Panc1 (cell line): ENCODE results near the gene MTHFD1L.

Source experiments
- POLR2AphosphoS5 ChIP-seq: IDR thresholded peaks from 2 replicates; pipeline ENCODE4 v1.6.1; 2012; ENCODE audit warnings: mild to moderate bottlenecking, low read depth, low read length, moderate library complexity
- TF ChIP-seq, protein P1 (sequence below): fragments of 450-650 bp; IDR thresholded peaks from 2 replicates; pipeline ENCODE4 v1.5.1; 2017; ENCODE audit warnings: mild to moderate bottlenecking

DNA sequence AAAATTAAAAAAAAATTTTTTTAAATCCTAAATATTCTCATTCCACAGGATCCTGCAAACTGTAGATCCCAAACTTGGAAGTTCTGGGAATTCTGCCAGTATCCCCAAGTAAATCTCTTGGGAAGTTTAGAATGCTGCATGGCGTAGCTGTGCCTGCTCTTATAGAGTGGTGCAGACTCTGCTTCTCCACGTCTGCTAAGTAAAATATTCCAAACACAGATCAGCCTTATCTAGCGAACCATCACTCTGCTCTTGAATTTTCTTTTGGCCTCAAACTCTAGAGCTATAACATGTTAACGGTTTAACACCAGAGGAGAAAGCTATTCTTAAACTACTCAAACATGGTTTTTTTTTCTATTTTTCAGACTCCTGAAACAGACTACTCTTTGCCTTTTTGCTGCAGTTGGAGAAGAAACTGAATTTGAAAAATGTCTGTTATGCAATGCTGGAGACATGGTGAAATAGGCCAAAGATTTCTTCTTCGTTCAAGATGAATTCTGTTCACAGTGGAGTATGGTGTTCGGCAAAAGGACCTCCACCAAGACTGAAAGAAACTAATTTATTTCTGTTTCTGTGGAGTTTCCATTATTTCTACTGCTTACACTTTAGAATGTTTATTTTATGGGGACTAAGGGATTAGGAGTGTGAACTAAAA lies 235.8 kb downstream of the MTHFD1L start:
- TF ChIP-seq, protein P1, sequence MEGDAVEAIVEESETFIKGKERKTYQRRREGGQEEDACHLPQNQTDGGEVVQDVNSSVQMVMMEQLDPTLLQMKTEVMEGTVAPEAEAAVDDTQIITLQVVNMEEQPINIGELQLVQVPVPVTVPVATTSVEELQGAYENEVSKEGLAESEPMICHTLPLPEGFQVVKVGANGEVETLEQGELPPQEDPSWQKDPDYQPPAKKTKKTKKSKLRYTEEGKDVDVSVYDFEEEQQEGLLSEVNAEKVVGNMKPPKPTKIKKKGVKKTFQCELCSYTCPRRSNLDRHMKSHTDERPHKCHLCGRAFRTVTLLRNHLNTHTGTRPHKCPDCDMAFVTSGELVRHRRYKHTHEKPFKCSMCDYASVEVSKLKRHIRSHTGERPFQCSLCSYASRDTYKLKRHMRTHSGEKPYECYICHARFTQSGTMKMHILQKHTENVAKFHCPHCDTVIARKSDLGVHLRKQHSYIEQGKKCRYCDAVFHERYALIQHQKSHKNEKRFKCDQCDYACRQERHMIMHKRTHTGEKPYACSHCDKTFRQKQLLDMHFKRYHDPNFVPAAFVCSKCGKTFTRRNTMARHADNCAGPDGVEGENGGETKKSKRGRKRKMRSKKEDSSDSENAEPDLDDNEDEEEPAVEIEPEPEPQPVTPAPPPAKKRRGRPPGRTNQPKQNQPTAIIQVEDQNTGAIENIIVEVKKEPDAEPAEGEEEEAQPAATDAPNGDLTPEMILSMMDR = no peak
- no peak for TF ChIP-seq POLR2AphosphoS5
